Right lobe of liver (tissue), 6 donors: ENCODE measurements around the gene PRKCA. TPM values are rescaled to one million over a fixed set of nuclear protein-coding genes. Genes with fewer than 3 reads are reported as not detected.

Experiments
- ATAC-seq, 4 donors: fragments of 200-7000 bp; cut with Tn5 transposase; one replicate each; pipeline ENCODE4 v1.9.1; 2020; ENCODE audit warnings: mild to moderate bottlenecking in 4 of 4, moderate library complexity in 4 of 4
- DNase-seq, 3 donors: peaks; one replicate each; pipeline ENCODE4 v3.0.0-alpha.2; 2020
- H3K27ac ChIP-seq, 3 donors: fragments of 200-600 bp; one replicate each; pipeline ENCODE4 v1.8.0; 2022
- H3K27me3 ChIP-seq, 2 donors: fragments of 200-600 bp; one replicate each; pipeline ENCODE4 v1.8.0; 2022
- H3K36me3 ChIP-seq, 4 donors: fragments of 200-600 bp; sonication (generic) in 1 of 4; one replicate each; pipeline versions ENCODE4 v1.5.1 to v1.8.0; 2017 to 2022; ENCODE audit warnings: control low read depth in 1 of 4
- H3K4me1 ChIP-seq, 4 donors: fragments of 200-600 bp; sonication (generic) in 1 of 4; one replicate each; pipeline versions ENCODE4 v1.5.1 to v1.8.0; 2017 to 2022; ENCODE audit warnings: control low read depth in 1 of 4
- H3K4me3 ChIP-seq, 3 donors: fragments of 200-600 bp; one replicate each; pipeline ENCODE4 v1.8.0; 2022
- H3K9me3 ChIP-seq, 4 donors: fragments of 200-600 bp; sonication (generic) in 1 of 4; one replicate each; pipeline versions ENCODE4 v1.5.1 to v1.8.0; 2017 to 2022; ENCODE audit warnings: control low read depth in 1 of 4
- CTCF ChIP-seq, 4 donors: fragments of 200-600 bp in 3 of 4; fragments of 450-650 bp in 1 of 4; IDR thresholded peaks; one replicate each; pipeline versions ENCODE4 v1.5.1 to v1.8.0; 2016 to 2022; ENCODE audit warnings: antibody characterized with exemption in 4 of 4, mild to moderate bottlenecking in 2 of 4
- POLR2A ChIP-seq: fragments of 450-650 bp; IDR thresholded peaks from one replicate; pipeline ENCODE4 v1.6.1; 2017; ENCODE audit warnings: antibody characterized with exemption, mild to moderate bottlenecking
- WGBS: methylation state at CpG from one replicate; pipeline ENCODE4 v1.1.6; 2018; ENCODE audit warnings: low coverage, low lambda C conversion rate; ENCODE audit not compliant: insufficient coverage; ENCODE audit errors: missing lambda C conversion rate; 5-methylcytosine and 5-hydroxymethylcytosine counted together
- intact Hi-C, 2 donors: fragments of 100-400 bp; cut with DNase I; formaldehyde crosslinking; loops; one replicate each; pipeline versions ENCODE4 v1.11.2 to v1.14.1; 2022
- total RNA-seq, 6 experiments: library from RNA; depleted of rRNA in 2 of 6; stranded (reverse); fragments of >200 nt in 2 of 6; fragmentation: NEBNext Ultra II Directional in 3 of 6; extraction: Animal tissue kit (Norgen Biotek cat#: 25700) in 3 of 6; gene quantifications; one replicate each; pipeline versions ENCODE4 v1.1.0 to v1.2.4, GENCODE V29; 2016 to 2023
- donor health status: DM: no; HTN: yes; CAD: no.
- donor health status: DM: no; HTN: no; CAD: no.
- donor health status: DM: no; HTN: no; CAD: no.
- donor health status: DM: no; HTN: yes; CAD: no.
- donor health status: DM: no; HTN: yes; CAD: no.

PRKCA gene
- total RNA-seq, 6 experiments from 2014 or later: 11.7 to 23.0 (median 18.7) TPM

DNA sequence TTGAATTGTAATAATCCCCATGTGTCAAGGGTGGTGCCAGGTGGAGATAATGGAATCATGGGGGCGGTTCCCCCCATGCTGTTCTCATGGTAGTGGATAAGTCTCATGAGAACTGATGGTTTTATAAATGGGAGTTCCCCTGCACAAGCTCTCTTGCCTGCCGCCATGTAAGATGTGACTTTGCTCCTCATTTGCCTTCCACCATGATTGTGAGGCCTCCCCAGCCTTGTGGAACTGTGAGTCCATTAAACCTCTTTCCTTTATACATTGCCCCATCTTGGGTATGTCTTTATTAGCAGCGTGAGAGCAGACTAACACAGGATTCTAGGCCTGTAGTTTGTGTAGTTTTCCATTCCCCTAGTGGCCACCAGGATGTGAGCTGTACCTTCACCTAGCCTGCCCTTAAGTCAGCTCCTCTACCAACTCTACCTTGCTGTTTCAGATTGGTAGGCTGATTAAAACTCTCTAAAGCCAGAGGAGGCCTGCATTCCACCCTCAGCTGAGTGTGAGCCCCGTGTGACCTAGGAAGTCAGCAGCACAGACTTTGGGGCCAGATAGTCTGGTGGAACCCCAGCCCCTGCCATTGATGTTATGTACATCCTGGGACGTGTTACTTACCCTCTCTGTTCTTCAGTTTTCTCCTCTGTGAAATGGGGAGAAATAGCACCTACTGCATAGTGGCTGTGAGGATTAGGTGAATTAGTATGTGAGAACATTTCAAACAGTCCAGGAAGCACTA is 280.1 kb downstream of the PRKCA start:
- DNase-seq (no peak), ATAC-seq (peak in 2 of 4 donors; percentile 6 to 10)
- intact Hi-C loops: no loop called here
- no peaks in the 10 kb centered on the region for H3K9me3 ChIP-seq
- H3K27me3 ChIP-seq: no peaks in the 10 kb centered on the region
- peaks cover 0 to 20% (median 10%) of the 10 kb centered on the region in 4 donors for H3K4me1 ChIP-seq
- peak overlapping the region in 2 of 3 donors; percentile 7 to 34 for H3K27ac ChIP-seq
- WGBS: 86% methylated on average over 4 of the region's 5 CpGs
- H3K36me3 ChIP-seq: no peaks in the 10 kb centered on the region
- TF ChIP-seq POLR2A (no peak), CTCF (IDR thresholded peaks at IDR 0.05) (no peak)
- no peak overlapping the region for H3K4me3 ChIP-seq

DNA sequence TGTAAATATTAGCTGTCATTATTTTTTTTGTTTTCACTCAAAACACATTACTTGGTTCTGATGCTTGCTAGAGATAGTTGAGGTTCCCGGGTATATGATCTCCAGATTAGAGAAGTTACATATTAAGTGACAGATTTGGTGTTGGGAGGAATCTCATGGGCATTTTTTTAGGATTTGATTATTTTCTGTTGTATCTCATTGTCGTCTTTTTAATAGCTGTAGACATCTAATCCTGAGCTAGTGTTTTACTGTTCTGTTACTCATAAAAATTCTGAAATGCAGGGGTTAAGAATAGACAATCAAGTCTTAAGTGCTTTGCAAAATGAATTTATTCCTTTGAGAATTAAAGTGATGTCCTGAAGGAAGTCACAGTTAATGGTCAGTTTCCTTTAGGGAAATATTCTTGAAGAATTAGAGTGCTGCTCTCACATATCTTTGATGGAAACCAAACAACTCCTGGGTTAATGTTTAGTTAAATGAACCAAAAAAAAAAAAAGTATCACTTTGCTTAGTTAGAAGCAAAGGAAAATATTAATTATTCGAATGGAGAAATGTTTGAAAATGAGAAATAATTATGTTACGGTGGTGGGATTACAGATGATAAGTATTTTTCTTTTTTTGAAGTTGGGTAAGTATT is 280.8 kb downstream of the PRKCA start:
- Histone ChIP-seq H3K36me3 (no peaks in the 10 kb centered on the region), H3K9me3 (no peaks in the 10 kb centered on the region), H3K27me3 (no peaks in the 10 kb centered on the region), H3K4me1 (peaks cover 0 to 20% (median 10%) of the 10 kb centered on the region in 4 donors), H3K27ac (peak overlapping the region in 2 of 3 donors; percentile 3 to 34), H3K4me3 (no peak overlapping the region)
- TF ChIP-seq POLR2A: no peak
- TF ChIP-seq CTCF (IDR thresholded peaks at IDR 0.05): no peak
- no peak for DNase-seq
- ATAC-seq: no peak
- intact Hi-C loops: no loop called here
- 22% methylated on average over 4 of the region's 4 CpGs for WGBS

- TF ChIP-seq CTCF (IDR thresholded peaks at IDR 0.05): no peak
- TF ChIP-seq POLR2A: no peak
- no peaks in the 10 kb centered on the region for H3K27me3 ChIP-seq
- 96% methylated on average over 3 of the region's 4 CpGs for WGBS
Measured at GRCh38 chr17:66584927-66585326, 282.5 kb downstream of the PRKCA start.

DNA sequence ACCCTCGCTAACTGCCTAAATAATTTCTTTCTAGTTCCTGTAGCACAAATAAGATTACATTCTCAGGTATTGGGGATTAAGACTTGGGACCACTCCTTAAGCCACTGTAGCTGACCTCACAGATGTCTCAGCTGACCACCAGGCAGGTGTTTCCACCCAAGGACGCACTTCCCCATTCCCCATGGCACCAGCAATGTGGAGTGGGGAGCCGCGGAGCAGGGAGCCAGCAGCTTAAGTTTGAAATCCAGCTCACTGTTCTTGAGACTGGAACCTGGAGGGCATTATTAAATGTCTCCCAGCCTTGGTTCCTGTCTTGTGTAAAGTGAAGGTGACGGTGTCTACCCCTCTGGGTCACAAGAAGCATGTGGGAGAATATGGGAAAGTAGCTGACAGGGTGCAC is 283.1 kb downstream of the PRKCA start:
- no peak overlapping the region for H3K4me3 ChIP-seq
- peaks cover 0 to 20% (median 10%) of the 10 kb centered on the region in 4 donors for H3K4me1 ChIP-seq
- intact Hi-C loops: no loop called here
- TF ChIP-seq CTCF (IDR thresholded peaks at IDR 0.05) (no peak), POLR2A (no peak)
- H3K36me3 ChIP-seq: no peaks in the 10 kb centered on the region
- no peaks in the 10 kb centered on the region for H3K27me3 ChIP-seq
- no peak overlapping the region for H3K27ac ChIP-seq
- no peak for DNase-seq
- no peaks in the 10 kb centered on the region for H3K9me3 ChIP-seq
- no peak for ATAC-seq
- WGBS: 95% methylated on average over 2 of the region's 5 CpGs

More at GRCh38 chr17:66584927-66585326, 282.5 kb downstream of the PRKCA start:
- DNase-seq (no peak), ATAC-seq (no peak)
- Histone ChIP-seq H3K4me1 (peaks cover 0 to 20% (median 10%) of the 10 kb centered on the region in 4 donors), H3K4me3 (no peak overlapping the region), H3K36me3 (no peaks in the 10 kb centered on the region), H3K9me3 (no peaks in the 10 kb centered on the region), H3K27ac (no peak overlapping the region)
- intact Hi-C loops: no loop called here
